ENCODE results near the gene CDK16. TPM values are rescaled to one million over a fixed set of nuclear protein-coding genes. Genes with fewer than 3 reads are reported as not detected.

Gene CDK16
- total RNA-seq, 4 donors from 2014 or later = 70.5 to 90.1 (median 88.0) TPM

- no peak for TF ChIP-seq POLR2A (IDR thresholded peaks at IDR 0.05)
- TF ChIP-seq POLR2AphosphoS5 (IDR thresholded peaks at IDR 0.05) = no peak
- Histone ChIP-seq H3K4me3 (no peak overlapping the region), H3K36me3 (peaks cover 61% of the 10 kb centered on the region), H3K9me3 (no peaks in the 10 kb centered on the region), H3K27me3 (no peaks in the 10 kb centered on the region), H3K27ac (no peak overlapping the region), H3K4me1 (peaks cover under 1% of the 10 kb centered on the region)
- peak in 1 of 2 donors; percentile 44 for DNase-seq (ENCODE audit: low spot score in 2 of 2)
- 85% methylated on average over 4 of the region's 6 CpGs for WGBS
Measured at GRCh38 chrX:47226071-47226470, 7.6 kb downstream of the CDK16 start.

DNA sequence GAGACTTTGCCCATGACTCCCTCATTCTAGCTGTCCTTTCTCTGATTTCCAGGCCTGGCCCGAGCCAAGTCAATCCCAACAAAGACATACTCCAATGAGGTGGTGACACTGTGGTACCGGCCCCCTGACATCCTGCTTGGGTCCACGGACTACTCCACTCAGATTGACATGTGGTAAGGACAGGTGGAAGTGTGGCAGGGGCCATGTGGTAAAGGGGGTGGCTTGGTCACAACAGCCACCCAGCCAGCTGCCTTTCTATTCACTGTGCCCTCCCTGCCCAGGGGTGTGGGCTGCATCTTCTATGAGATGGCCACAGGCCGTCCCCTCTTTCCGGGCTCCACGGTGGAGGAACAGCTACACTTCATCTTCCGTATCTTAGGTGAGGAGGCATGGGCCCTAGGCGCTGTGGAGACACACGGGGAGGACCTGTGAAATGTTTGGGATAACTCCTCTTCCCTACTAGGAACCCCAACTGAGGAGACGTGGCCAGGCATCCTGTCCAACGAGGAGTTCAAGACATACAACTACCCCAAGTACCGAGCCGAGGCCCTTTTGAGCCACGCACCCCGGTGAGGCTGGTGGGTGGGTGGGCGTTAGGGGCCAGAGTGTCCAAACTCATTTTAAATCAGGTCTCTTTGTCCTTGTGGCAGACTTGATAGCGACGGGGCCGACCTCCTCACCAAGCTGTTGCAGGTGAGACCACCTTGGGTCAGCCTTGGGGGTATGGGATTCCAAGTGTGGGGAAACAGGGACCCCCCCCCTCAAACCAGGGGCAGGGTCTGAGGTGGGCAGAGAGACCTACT, 8.3 kb downstream of the CDK16 start:
- Histone ChIP-seq H3K4me1 (no peaks in the 10 kb centered on the region), H3K9me3 (no peaks in the 10 kb centered on the region), H3K36me3 (peaks cover 61% of the 10 kb centered on the region), H3K27me3 (no peaks in the 10 kb centered on the region), H3K4me3 (no peak overlapping the region), H3K27ac (no peak overlapping the region)
- TF ChIP-seq, protein P1, sequence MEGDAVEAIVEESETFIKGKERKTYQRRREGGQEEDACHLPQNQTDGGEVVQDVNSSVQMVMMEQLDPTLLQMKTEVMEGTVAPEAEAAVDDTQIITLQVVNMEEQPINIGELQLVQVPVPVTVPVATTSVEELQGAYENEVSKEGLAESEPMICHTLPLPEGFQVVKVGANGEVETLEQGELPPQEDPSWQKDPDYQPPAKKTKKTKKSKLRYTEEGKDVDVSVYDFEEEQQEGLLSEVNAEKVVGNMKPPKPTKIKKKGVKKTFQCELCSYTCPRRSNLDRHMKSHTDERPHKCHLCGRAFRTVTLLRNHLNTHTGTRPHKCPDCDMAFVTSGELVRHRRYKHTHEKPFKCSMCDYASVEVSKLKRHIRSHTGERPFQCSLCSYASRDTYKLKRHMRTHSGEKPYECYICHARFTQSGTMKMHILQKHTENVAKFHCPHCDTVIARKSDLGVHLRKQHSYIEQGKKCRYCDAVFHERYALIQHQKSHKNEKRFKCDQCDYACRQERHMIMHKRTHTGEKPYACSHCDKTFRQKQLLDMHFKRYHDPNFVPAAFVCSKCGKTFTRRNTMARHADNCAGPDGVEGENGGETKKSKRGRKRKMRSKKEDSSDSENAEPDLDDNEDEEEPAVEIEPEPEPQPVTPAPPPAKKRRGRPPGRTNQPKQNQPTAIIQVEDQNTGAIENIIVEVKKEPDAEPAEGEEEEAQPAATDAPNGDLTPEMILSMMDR (IDR thresholded peaks at IDR 0.05) = no peak
- TF ChIP-seq EP300 (IDR thresholded peaks at IDR 0.05) = no peak
- TF ChIP-seq POLR2AphosphoS5 (IDR thresholded peaks at IDR 0.05) = no peak
- TF ChIP-seq POLR2A (IDR thresholded peaks at IDR 0.05) = no peak
- peak in 1 of 2 donors; percentile 60 for DNase-seq (ENCODE audit: low spot score in 2 of 2)
- WGBS = 93% methylated on average over 15 of the region's 19 CpGs

DNA sequence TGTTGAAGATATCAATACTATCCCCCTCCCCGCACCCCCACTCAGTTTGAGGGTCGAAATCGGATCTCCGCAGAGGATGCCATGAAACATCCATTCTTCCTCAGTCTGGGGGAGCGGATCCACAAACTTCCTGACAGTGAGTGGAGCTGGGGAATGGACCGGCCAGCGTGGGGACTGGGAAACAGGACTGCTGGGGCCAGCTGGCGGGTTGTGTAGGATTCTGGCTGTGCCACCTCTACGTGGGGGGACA, 8.8 kb downstream of the CDK16 start:
- Histone ChIP-seq H3K27me3 (no peaks in the 10 kb centered on the region), H3K36me3 (peaks cover 61% of the 10 kb centered on the region), H3K27ac (no peak overlapping the region), H3K4me1 (peaks cover under 1% of the 10 kb centered on the region), H3K4me3 (no peak overlapping the region), H3K9me3 (no peaks in the 10 kb centered on the region)
- TF ChIP-seq EP300 (IDR thresholded peaks at IDR 0.05) = no peak
- DNase-seq (ENCODE audit: low spot score in 2 of 2) = no peak
- WGBS = 89% methylated on average over 9 of the region's 9 CpGs

GRCh38 chrX:47228550-47229270, 10.2 kb downstream of the CDK16 start:
- Histone ChIP-seq H3K4me1 (peaks cover 6% of the 10 kb centered on the region), H3K27me3 (no peaks in the 10 kb centered on the region), H3K36me3 (peaks cover 55% of the 10 kb centered on the region), H3K27ac (no peak overlapping the region), H3K9me3 (no peaks in the 10 kb centered on the region), H3K4me3 (no peak overlapping the region)
- DNase-seq (ENCODE audit: low spot score in 2 of 2) = peak in 1 of 2 donors; percentile 53
- TF ChIP-seq EP300 (IDR thresholded peaks at IDR 0.05) (no peak), POLR2AphosphoS5 (IDR thresholded peaks at IDR 0.05) (no peak), POLR2A (IDR thresholded peaks at IDR 0.05) (no peak)
- TF ChIP-seq, protein P1 (IDR thresholded peaks at IDR 0.05) = no peak
- 94% methylated on average over 12 of the region's 12 CpGs for WGBS

DNA sequence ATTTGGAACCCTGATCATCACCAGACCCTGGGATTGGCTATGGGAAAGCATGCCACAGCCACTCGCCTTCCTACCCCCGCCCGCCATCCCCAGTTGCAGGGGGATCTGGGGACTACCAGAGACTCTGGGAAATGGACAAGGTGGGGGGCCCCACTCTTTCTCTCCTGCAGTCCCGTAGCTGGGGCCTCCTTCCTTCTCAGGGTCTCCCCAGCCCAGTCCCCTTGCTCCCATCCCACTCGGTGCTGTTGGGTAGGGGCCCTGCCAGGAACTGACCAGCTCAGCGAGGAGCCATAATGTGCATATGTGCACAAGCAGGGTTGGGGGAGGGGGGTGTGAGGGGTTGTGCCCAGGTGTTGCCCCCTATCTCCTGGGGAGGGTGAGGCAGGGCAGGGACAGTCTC, 10.9 kb downstream of the CDK16 start:
- WGBS = 94% methylated on average over 6 of the region's 6 CpGs
- DNase-seq (ENCODE audit: low spot score in 2 of 2) = peak in 1 of 2 donors; percentile 59
- peaks cover 48% of the 10 kb centered on the region for H3K36me3 ChIP-seq

More for the DNA sequence above, 10.9 kb downstream of the CDK16 start:
- TF ChIP-seq EP300 (IDR thresholded peaks at IDR 0.05) (no peak), POLR2A (IDR thresholded peaks at IDR 0.05) (no peak), POLR2AphosphoS5 (IDR thresholded peaks at IDR 0.05) (no peak)
- TF ChIP-seq, protein P1 (IDR thresholded peaks at IDR 0.05) = no peak
- Histone ChIP-seq H3K27me3 (no peaks in the 10 kb centered on the region), H3K9me3 (no peaks in the 10 kb centered on the region), H3K4me3 (no peak overlapping the region), H3K27ac (no peak overlapping the region), H3K4me1 (peaks cover 8% of the 10 kb centered on the region)

Data from suprapubic skin (tissue), 4 donors.